ENCODE data around the gene GPATCH11. TPM values are rescaled to one million over a fixed set of nuclear protein-coding genes. Genes with fewer than 3 reads are reported as not detected.

The GPATCH11 gene
- total RNA-seq, 1 donor from 2014 or later, result 7.8 TPM

DNA sequence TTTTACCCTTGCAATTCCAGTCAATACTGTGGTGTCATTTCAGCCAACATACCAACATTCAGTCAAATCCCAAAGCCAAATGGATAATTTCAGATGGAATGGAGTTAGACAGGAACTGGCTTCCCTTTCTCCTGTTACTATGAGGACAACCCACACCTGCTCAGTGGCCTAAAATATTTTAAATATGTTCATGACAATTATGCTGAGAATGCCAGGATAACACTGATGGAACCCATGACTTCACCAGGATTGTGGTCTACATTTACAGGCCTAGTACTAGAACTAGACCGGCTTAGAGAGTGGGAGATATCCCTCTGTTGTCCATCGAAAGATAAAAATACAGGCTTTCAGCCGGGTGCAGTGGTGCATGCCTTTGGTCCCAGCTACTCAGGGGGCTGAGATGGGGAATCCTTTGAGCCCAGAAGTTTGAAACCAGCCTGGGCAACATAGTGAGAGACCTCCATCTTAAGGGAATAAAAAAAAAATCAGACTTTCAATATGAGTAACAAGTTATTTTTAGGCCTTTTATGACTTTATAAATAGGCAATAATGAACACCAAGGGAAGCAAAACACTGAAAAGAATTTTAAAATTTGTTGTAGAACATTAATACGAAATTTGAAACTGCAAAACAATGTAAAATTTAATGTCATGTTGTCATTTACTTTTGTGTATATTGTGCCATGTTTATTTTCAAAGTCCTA lies 14.2 kb downstream of the GPATCH11 start:
- Histone ChIP-seq H3K27me3 (no peaks in the 10 kb centered on the region), H3K4me1 (no peaks in the 10 kb centered on the region), H3K9me3 (no peaks in the 10 kb centered on the region), H3K36me3 (peaks cover 87% of the 10 kb centered on the region), H3K27ac (no peak overlapping the region), H3K4me3 (no peak overlapping the region)
- intact Hi-C loops (cut with DNase I), result no loop called here
- DNase-seq (no peak), ATAC-seq (no peak)
- TF ChIP-seq, protein P1, sequence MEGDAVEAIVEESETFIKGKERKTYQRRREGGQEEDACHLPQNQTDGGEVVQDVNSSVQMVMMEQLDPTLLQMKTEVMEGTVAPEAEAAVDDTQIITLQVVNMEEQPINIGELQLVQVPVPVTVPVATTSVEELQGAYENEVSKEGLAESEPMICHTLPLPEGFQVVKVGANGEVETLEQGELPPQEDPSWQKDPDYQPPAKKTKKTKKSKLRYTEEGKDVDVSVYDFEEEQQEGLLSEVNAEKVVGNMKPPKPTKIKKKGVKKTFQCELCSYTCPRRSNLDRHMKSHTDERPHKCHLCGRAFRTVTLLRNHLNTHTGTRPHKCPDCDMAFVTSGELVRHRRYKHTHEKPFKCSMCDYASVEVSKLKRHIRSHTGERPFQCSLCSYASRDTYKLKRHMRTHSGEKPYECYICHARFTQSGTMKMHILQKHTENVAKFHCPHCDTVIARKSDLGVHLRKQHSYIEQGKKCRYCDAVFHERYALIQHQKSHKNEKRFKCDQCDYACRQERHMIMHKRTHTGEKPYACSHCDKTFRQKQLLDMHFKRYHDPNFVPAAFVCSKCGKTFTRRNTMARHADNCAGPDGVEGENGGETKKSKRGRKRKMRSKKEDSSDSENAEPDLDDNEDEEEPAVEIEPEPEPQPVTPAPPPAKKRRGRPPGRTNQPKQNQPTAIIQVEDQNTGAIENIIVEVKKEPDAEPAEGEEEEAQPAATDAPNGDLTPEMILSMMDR (IDR thresholded peaks at IDR 0.05), result no peak

DNA sequence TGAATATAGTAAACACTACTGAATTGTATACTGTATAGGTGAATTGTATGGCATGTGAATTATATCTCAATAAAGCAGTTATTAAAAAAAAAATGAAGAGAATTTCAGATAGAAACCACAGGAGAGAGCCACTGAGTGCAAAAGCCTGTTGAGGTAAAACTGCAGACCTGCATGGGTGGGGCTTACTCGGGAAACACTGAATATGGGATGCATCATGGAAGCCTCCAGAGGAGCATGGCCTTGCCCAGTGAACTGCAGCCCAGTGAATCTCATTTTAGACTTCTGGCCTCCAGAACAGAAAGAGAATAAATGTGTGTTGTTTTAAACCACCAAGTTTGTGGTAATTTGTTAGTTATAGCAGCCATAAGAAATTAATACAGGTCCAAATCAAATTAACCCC lies 15.7 kb downstream of the GPATCH11 start:
- no peaks in the 10 kb centered on the region for H3K9me3 ChIP-seq
- peaks cover 73% of the 10 kb centered on the region for H3K36me3 ChIP-seq
- H3K27ac ChIP-seq, result no peak overlapping the region
- intact Hi-C loops (cut with DNase I), result no loop called here
- H3K4me1 ChIP-seq, result no peaks in the 10 kb centered on the region
- TF ChIP-seq, protein P1 (IDR thresholded peaks at IDR 0.05), result no peak
- no peak overlapping the region for H3K4me3 ChIP-seq
- DNase-seq (no peak), ATAC-seq (no peak)
- H3K27me3 ChIP-seq, result no peaks in the 10 kb centered on the region

DNA sequence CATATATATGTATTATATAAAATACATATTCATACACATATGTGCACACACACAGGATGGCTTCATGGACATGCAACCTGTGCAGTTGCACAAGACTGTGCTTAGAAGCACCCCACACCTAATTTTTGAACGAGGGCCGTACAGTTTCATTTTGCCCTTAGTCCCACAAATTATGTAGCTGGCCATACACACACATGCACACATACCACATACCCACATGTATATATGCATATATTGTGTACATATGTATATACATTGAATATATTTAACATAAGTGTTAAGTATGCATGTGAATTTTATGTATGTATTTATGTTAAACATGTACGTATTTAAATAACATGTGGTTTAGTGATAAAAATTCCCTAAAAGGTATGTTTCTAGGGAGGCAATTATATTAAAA lies 18.3 kb downstream of the GPATCH11 start:
- no peak for DNase-seq
- intact Hi-C loops (cut with DNase I), result no loop called here
- TF ChIP-seq, protein P1 (IDR thresholded peaks at IDR 0.05), result no peak
- Histone ChIP-seq H3K27me3 (no peaks in the 10 kb centered on the region), H3K4me1 (no peaks in the 10 kb centered on the region), H3K27ac (no peak overlapping the region), H3K9me3 (no peaks in the 10 kb centered on the region), H3K4me3 (no peak overlapping the region), H3K36me3 (peaks cover 74% of the 10 kb centered on the region)
- no peak for ATAC-seq

DNA sequence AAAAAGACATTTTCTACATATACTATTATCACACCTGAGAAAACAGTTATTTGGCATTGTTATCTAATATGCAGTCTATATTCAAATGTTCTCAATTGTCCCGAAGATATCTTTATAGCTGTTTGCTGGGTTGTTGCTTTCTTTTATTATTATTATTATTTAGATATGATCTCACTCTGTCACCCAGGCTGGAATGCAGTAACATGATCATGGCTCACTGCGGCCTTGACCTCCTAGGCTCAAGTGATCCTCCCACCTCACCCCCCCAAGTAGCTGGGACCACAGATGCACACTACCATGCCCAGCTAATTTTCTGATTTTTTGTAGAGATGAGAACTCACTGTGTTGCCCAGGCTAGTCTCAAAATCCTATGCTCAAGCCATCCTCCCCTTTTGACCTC lies 19.9 kb downstream of the GPATCH11 start:
- DNase-seq (no peak), ATAC-seq (no peak)
- Histone ChIP-seq H3K27me3 (no peaks in the 10 kb centered on the region), H3K4me1 (no peaks in the 10 kb centered on the region), H3K27ac (no peak overlapping the region), H3K4me3 (no peak overlapping the region), H3K9me3 (no peaks in the 10 kb centered on the region), H3K36me3 (peaks cover 79% of the 10 kb centered on the region)
- intact Hi-C loops (cut with DNase I), result no loop called here
- TF ChIP-seq, protein P1 (IDR thresholded peaks at IDR 0.05), result no peak

DNA sequence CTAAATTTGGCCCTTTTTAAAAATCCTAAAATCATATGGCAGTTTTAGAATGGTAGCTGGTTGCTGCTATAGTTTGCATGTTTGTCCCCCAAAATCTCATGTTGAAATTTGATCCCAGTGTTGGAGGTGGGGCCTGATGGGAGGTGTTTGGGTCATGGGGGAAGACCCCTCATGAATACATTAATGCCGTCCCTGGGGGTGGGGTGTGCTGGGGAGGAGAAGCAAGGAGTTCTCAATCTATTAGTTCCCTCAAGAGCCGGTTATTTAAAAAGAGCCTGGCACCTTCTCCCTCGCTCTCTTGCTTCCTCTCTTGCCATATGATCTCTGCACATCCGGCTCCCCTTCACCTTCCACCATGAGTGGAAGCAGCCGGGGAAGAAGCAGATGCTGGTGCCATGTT lies 20.8 kb downstream of the GPATCH11 start:
- ATAC-seq (no peak), DNase-seq (no peak)
- H3K4me3 ChIP-seq, result no peak overlapping the region
- TF ChIP-seq, protein P1 (IDR thresholded peaks at IDR 0.05), result no peak
- intact Hi-C loops (cut with DNase I), result no loop called here
- H3K27me3 ChIP-seq, result no peaks in the 10 kb centered on the region
- no peaks in the 10 kb centered on the region for H3K9me3 ChIP-seq
- no peak overlapping the region for H3K27ac ChIP-seq
- H3K36me3 ChIP-seq, result peaks cover 84% of the 10 kb centered on the region
- H3K4me1 ChIP-seq, result no peaks in the 10 kb centered on the region

DNA sequence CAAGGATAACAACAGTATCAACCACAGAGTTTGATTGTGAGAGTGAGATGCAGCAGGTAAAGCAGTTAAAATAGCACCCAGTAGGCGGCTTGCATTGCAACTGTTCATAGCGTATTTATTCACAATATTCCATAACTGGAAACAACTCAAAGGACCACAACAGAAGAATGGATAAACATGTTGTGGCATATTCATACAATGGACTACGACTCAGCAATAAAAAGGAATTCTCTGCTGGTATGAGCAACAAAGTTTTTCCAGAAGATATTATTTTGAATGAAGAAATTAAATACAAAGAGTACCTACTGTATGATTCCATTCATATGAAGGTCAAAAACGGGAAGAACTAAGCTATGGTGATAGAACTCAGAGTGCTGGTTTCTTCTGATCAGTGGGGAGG lies 25.2 kb downstream of the GPATCH11 start:
- TF ChIP-seq, protein P1 (IDR thresholded peaks at IDR 0.05), result no peak
- no peaks in the 10 kb centered on the region for H3K4me1 ChIP-seq
- intact Hi-C loops (cut with DNase I), result no loop called here
- H3K9me3 ChIP-seq, result no peaks in the 10 kb centered on the region
- peaks cover 86% of the 10 kb centered on the region for H3K36me3 ChIP-seq
- no peak overlapping the region for H3K4me3 ChIP-seq
- no peak for ATAC-seq
- no peaks in the 10 kb centered on the region for H3K27me3 ChIP-seq
- H3K27ac ChIP-seq, result no peak overlapping the region
- no peak for DNase-seq
